Measurements from ENCODE around the gene HRH2.
"Not testable (repeated sequence)": the region's sequence is repeated elsewhere in the genome, so short reads cannot be mapped to it uniquely, and the experiment has no call there.

Gene HRH2

GRCh38 chr5:175649967-175650366 lies 7.9 kb upstream of the HRH2 start:
- DNase-seq, result no peak

GRCh38 chr5:175650430-175651205 lies 7.3 kb upstream of the HRH2 start:
- not testable (repeated sequence) for DNase-seq

GRCh38 chr5:175652741-175653663 lies 4.9 kb upstream of the HRH2 start:
- no peak for DNase-seq

- no peak for DNase-seq
Observed at GRCh38 chr5:175653763-175654162, 4.1 kb upstream of the HRH2 start.

GRCh38 chr5:175654339-175654738 lies 3.5 kb upstream of the HRH2 start:
- DNase-seq, result peak; percentile 91 to 95

- DNase-seq, result peak in 1 of 2 experiments; percentile 49
Observed at GRCh38 chr5:175654807-175655206, 3.1 kb upstream of the HRH2 start.

DNA sequence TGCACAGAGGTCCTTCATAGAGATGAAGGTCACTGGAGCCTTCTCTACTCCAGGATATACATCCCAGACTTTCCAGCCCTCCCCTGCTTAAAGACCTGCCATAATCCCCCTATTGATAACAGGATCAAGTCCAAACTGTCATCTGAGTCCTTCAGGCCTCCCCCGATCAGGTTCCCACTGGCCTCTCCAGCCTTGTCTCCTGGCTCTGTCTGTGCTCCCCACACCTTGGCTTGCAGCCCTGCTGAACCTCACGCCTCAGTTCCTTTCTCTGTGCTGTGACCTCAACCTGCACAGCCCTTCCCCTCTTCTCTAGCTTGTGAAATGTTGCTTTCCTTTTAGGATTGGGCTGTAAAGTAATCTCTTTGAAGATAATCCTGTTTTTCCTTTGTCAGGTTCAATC lies 2.5 kb upstream of the HRH2 start:
- peak in 1 of 2 experiments; percentile 65 for DNase-seq

DNA sequence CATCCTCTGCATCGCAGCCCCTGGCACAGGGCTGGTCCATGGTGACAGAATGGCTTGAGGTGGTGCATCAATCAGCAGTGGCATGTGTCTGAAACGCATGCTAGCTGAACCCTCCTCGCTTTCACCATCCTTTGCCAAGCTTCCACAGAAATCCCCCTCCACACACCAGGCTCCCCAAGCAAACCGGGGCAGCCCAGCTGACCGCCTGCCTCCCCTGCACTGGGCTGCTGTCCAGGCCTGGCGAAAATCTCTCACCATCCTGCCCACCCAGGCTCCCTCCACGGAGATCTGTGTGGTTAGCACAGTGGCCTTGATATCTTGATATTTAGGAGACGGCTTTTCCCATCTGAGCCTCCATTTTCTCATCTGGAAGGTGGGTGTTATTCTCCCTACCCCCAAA lies 905 bp upstream of the HRH2 start:
- no peak for DNase-seq

GRCh38 chr5:175658299-175659145 lies 651 bp downstream of the HRH2 start:
- DNase-seq, result no peak

GRCh38 chr5:175659546-175660253 lies 1.8 kb downstream of the HRH2 start:
- DNase-seq, result no peak

DNA sequence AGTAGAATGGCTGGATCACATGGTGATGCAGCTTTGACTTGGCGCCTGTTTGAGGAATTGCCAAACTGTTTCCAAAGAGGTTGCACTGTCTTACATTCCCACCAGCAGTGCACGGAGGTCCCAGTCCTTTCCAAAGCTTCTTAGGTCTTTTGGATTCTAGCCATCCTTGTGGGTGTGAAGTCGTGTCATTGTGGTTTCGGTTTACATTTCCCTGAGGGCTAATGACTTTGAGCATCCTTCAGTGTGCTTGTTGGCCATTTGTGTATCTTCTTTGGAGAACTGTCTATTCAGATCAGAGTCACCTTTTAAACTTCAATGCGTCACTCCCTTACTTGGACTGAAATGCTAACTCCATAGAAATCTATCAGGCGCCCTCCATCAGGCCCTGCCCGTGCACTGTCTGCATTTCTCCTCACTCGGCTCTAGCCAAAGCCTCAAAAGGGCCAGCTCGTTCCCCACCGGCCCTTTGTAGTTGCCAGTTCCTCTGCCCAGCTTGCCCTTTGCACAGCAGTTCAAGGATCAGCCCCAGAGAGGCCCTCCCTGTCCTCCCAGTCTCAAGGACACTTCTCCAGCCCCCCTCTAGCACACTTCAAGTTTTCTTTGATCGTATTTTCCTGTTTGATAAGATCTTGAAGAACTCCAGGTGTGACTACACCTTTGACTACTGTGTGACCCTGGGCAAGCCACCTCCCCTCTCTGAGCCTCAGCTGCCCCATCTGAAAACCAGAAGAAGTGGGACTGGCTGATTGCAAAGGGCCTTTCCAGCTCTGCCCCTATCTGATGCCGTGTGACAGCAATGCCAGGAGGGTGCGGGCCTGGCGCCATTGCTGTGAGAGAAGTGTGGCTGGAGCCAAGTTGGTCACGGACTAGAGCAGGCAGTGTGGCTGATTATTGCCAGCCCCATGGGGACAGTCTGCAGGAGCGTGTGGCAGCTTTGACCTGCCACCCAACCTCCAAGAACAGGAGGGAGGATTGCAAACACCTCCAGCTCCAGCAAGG lies 5.6 kb downstream of the HRH2 start:
- no peak for DNase-seq

DNA sequence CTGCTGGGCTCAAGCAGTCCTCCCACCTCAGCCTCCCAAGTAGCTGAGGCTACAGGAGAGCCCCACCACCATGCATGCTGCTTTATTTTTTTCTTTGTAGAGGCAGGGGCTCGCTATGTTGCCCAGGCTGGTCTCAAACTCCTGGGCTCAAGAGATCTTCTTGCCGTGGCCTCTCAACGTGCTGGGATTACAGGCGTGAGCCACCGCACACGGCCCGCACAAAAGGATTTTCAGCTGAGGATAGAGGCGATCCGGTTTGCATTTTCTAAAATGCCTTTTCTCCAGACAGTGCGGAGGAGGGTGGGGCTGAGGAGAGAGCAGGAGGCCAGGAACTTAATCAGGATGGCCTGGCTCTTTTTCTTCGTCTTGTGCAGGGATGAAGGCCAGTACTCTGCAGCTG lies 6.9 kb downstream of the HRH2 start:
- DNase-seq, result no peak

GRCh38 chr5:175666216-175666615 lies 8.3 kb downstream of the HRH2 start:
- DNase-seq, result no peak

DNA sequence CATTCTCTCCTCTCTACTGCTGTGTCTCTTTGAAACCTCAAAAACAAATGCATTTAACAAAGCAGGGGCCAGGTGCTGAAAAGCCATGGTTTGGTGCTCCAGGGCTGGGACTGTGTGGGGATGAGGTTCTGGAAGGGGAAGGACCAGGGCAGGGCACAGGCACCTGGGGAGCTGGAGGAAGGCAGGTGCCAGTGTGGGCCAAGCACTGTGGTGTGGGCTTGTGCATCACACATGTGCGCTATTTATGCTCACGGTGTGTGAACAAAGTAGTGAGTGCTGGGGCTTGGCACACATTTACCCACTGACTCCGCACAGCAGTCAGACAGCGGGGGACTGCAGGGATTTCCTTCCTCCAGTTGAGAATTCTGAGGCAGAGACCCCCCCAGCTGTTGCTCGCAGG lies 10.1 kb downstream of the HRH2 start:
- no peak for DNase-seq

- DNase-seq, result no peak
Observed at GRCh38 chr5:175670372-175670771, 12.5 kb downstream of the HRH2 start.

DNA sequence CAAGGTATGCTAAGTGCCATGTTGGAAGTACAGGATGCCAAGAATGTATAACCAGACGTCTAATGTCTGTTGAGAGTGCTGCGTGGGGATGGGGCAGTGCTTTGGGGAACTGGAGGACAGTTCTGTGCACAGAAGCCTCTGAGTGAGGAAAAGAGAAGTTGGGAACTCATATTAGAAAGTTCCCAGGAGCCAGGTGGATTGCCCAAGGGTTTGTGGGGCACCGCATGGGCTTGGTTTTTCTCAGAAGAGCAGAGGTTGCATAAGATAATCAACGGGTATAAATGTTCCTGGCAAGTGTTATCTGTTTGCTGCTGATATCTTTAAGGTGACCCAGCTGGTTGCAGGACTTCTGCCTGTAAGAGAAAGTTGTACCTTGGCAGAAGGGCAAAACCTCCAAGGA lies 13.1 kb downstream of the HRH2 start:
- no peak for DNase-seq

DNA sequence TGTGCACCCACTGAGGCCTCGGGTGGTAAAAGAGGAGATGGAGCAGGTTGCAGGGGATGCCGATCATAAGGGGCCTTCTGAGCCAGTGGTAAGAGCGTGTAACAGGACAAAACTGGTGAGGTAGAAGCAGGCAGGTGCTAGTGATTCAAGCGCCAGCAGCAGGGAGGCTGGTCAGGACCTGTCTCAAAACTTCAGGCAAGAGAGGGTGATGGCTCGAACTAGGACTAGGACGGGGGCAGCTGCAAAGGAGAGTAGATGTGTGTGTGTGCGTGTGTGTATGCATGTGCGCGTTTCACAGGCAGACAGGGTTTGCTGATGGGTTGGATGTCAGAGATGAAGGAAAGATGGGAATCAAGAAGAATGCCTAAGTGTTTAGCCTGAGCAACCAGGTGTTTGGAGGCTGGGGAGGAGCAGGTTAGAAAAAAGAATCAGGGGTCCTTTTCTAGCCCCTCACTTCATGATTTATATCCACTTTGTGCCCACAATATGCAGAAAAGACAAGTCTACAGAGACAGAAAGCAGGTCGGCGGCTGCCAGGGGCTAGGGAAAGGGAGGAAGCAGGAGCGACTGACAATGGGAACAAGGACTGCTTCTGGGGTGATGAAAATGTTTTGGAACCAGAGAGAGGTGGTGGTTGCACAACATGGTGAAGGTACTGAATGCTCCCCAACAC lies 15.2 kb downstream of the HRH2 start:
- DNase-seq, result no peak

GRCh38 chr5:175674731-175675346 lies 17.0 kb downstream of the HRH2 start:
- DNase-seq, result no peak

GRCh38 chr5:175675873-175676272 lies 18.0 kb downstream of the HRH2 start:
- DNase-seq, result no peak

- no peak for DNase-seq
Observed at GRCh38 chr5:175677571-175677970, 19.7 kb downstream of the HRH2 start.
